OCI-LY1 (cell line): ENCODE results near the gene DMD.

ENCODE experiments used
- CTCF ChIP-seq: fragments of 200-600 bp; sonication (generic), shearing (Covaris generic); IDR thresholded peaks from 2 replicates; pipeline ENCODE4 v1.5.1; 2017; ENCODE audit warnings: mild to moderate bottlenecking, antibody characterized with exemption, low read length, moderate library complexity, mixed read lengths
- EZH2 ChIP-seq: fragments of 200-600 bp; sonication (generic), shearing (Covaris generic); IDR thresholded peaks from 2 replicates; pipeline ENCODE4 v1.8.0; 2017; ENCODE audit warnings: borderline replicate concordance, mixed run types, mild to moderate bottlenecking, antibody characterized with exemption, low read length, moderate library complexity, mixed read lengths

DNA sequence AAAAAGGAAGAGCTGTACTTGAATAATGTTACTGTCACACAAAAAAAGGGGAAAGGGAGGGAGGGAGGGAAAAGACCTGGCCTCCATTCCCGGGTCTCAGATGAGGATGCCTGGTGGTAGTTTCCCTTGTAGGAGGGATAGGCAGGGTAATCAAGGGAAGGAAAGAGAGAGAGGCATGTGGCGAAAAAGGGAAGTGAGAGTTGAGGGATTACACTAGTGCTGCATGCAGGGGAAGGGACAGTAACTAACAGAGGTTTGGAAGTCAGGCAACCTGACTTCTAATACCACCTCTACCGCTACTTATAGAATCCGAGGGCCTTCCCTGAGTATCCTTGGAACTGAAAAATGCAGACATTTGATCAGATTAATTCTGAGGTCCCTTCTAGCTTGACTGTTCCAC is 1317.8 kb downstream of the DMD start:
- TF ChIP-seq CTCF (no peak), EZH2 (no peak)
